AG08396 (cell line): ENCODE data around the gene DNAJC13.

ENCODE experiments used
- DNase-seq: peaks from one replicate; pipeline ENCODE4 v3.0.0; 2012; ENCODE audit warnings: low spot score, mixed read lengths

DNAJC13 gene

DNA sequence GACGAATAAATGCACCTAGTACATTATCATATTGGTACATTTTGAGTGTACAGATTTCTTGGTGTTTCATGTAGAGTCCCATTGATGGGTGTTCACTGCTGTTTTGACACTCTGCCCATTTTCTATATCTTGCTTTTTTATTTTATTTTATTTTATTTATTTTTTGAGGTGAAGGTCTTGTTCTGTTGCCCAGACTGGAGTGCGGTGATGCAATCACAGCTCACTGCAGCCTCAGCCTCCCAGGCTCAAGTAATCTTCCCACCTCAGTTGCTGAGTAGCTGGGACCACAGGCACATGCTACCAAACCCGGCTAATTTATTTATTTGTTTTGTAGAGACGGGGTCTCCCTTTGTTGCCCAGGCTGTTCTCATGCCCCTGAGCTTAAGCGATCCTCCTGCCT, 44.2 kb downstream of the DNAJC13 start:
- no peak for DNase-seq

- peak; percentile 39 for DNase-seq
Observed at GRCh38 chr3:132464066-132464465, 46.8 kb downstream of the DNAJC13 start.

DNA sequence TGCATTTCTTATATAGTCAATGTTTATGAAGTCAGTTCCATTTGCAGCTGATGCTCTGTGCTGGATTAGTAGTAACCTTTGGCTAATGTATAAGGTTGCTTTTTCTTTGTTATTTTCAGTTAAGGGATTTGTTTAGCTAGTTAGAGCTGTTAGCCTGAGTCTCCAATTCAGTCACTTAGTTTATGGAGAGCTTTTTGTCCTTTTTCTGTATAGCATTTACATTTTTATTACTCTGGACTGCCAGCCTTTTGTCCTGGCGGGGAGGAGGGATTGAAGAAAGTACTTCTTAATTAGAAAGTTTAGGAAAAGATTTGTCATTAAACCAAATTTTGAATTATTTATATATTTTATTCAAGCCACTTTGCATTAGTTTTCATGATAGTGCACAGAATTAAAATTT, 52.0 kb downstream of the DNAJC13 start:
- DNase-seq: no peak

- DNase-seq: no peak
Observed at GRCh38 chr3:132486099-132486498, 68.8 kb downstream of the DNAJC13 start.

DNA sequence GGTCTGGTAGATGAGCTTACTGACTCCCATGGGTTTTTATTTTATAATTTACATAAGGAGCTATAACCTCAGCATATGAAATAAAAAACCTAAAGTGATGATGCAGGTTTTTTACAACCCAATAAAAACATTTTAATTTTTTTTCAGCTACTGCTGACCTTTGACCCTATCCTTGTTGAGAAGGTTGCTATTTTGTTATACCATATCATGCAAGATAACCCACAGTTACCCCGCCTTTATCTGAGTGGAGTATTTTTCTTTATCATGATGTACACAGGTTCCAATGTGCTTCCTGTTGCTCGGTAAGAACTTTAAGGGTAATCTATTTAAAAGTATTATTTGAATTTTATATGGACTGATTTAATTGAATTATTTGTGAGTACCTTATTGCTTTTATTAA, 70.8 kb downstream of the DNAJC13 start:
- no peak for DNase-seq

- no peak for DNase-seq
Observed at GRCh38 chr3:132499071-132499470, 81.8 kb downstream of the DNAJC13 start.

DNA sequence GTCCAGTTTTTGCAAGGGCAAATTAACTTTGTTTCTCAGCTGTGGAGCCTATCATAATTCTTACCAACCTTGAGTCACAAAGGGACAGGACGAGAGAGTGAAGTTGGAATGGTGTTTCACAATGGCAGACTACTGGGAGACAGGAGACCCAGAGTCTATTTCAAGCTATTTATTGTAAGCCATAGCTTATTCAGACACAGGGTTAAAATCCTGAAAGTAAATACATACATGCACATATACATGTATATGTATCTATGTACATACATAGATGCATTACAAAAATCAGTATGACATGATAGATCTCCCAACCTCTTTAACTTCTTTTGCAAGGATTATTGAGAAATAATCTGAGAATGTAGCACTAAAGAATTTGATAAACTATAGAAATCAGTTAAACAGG, 86.3 kb downstream of the DNAJC13 start:
- DNase-seq: no peak

DNA sequence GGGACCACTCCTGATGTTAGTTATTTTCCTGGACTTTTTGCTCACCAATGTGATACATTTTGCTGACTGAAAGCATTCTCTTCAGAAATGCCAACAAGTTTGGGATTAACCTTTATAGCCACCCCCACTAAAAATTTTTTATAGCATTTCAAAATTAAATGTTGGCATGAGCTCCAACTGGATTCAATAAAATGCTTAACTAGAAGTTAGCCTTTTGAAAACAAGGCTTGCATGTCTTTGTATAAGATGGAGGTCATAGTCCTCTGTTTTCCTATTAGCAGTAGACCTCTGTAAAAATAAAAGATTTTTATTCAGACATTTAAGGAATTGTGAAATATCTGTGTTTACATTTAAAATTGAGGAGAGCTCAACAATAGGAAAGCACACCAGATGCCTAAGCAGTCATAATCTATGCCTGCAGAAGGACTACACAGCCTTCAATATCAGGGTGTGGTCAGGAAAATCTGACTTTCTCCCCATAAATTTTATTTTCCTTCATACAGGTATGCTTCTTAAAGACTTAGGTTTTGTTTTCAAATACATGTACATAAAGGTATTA, 87.2 kb downstream of the DNAJC13 start:
- DNase-seq: no peak

DNA sequence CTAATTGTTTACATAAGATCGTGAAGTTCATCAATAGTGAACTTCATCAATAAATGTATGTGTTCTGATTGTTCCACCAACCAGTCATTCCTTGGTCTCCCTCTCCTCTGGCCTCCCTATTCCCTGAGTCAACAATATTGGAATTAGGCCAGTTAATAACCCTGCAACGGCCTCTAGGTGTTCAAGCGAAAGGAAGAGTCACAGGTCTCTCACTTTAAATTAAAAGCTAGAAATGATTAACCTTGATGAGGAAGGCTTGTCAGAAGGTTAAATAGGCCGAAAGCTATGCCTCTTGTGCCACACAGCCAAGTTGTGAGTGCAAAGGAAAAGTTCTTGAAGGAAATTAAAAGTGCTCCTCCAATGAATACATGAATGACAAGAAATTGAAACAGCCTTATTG, 90.4 kb downstream of the DNAJC13 start:
- no peak for DNase-seq

GRCh38 chr3:132509096-132509495, 91.8 kb downstream of the DNAJC13 start:
- no peak for DNase-seq

DNA sequence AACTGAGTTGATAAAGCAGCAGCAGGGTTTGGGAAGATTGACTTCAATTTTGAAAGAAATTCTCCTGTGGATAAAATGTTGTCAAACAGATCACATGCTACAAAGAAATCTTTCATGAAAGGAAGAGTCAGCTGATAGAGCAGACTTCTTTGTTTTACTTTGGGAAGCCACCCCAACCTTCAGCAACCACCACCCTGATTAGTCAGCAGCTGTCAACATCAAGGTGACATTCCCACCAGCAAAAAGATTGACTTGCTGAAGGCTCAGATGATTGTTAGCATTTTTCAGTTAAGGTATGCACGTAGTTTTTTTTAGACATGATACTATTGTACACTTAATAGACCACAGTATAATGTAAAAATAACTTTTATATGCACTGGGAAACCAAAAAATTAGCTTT, 92.2 kb downstream of the DNAJC13 start:
- DNase-seq: no peak

DNA sequence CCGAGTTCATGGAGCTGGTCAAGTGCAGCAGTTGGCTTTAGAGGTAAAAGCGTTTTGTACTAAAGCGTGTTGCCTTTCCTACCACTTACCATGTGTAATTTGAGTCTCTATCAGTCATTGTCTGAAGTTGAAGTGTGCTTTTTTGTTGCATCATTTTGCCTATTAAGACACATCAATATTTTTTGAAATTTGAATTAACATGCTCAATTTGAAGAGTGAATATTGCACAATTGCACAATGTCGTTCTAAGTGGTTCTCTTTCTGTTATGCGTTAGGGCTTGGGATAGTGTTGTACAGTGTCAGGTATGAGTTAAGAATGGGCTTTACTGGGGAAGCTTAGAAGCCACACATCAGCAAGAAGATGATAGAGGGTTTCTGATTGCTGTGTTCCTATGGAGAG, 95.8 kb downstream of the DNAJC13 start:
- no peak for DNase-seq

DNA sequence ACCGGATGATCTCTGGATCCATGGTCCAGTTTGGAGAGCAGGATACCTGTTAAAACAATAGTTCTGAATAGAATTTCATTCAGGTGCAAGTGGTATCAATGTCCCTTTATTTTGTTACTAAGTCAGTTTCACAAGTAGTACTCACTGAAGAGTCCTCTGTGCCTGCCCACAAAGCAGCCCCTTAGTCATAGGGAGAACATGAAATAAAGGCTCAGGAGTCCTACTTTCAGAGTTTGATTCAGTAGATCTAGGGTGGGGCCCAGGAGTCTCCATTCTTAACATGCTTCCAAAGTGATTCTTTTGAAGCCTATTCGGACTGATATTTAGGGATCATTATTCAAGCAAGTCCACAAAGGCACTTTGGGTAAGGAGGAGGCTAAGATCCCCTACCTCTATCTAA, 100.0 kb downstream of the DNAJC13 start:
- no peak for DNase-seq

- no peak for DNase-seq
Observed at GRCh38 chr3:132519914-132520313, 102.6 kb downstream of the DNAJC13 start.

GRCh38 chr3:132521901-132522300, 104.6 kb downstream of the DNAJC13 start:
- DNase-seq: no peak

- DNase-seq: no peak
Observed at GRCh38 chr3:132522353-132522752, 105.1 kb downstream of the DNAJC13 start.

DNA sequence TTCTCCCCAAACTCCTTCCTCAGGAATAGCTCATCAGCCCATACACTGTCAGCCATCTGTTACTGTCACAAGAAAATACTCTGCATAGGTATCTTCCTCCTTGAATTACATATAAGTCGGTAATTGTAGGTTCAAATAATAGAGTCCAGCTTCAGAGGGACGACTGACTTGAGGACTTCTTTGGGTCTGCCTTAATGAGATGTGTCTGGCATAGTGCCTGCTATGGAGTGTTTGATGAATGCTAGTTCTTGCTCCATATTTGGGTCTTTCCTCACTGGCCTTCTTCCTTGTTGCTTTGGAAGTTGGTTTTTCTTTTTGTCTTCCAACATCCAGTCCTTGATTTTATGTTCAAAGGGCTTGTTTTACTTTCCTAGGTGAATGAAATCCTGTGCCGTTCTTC, 113.3 kb downstream of the DNAJC13 start:
- DNase-seq: no peak

GRCh38 chr3:132535575-132536441, 118.5 kb downstream of the DNAJC13 start:
- peak; percentile 57 for DNase-seq

DNA sequence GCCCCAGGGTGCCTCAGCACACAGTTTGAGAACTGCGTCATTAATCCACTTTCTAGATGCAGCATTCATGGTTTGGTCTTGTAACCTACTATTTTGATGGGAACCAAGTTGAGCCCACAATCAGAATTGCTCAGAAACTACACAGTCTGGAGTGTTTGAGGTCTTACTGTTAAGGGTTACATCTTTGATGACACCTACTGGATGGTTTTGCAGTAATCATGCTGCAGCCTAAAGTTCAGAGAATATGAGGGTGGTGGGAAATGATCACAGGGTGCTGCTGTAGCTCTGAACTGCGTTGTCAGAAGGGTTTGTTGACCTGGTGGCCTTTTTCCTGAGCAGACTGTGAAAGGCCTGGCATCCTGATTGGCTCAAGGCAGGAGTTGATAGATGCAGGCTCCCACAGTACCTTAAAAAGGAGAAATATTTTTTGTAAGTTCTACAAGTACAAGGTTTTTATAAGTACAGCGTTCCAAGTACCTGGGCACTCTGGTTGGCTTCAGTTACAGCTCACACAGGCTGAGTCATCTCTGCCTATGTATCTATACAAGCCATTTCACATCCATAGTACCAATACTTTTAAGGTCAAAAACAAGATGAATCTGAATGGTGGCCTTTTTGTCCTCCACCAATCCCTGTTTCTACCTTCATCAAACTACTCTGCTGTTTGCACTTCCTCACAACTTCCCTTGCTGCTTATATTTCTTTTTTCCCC, 119.3 kb downstream of the DNAJC13 start:
- no peak for DNase-seq

DNA sequence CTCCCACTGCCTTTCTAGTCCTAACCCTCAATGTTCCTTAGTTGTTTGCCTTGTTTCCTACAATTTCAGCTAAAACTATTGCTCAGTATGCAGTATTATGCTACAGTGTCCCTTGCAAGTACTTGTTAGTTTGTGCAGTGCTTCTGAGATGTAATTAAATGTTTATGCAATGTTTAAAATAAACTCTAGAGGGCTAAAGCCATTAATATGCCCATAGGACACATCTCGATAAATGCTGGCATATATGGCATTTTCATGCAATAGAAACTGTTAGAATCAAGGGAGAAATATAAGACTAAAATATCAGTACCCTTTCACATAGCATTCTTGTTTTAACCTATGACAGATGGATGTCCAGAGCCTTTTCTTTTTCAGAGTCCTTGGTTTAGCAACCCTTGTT, 120.0 kb downstream of the DNAJC13 start:
- DNase-seq: no peak

DNA sequence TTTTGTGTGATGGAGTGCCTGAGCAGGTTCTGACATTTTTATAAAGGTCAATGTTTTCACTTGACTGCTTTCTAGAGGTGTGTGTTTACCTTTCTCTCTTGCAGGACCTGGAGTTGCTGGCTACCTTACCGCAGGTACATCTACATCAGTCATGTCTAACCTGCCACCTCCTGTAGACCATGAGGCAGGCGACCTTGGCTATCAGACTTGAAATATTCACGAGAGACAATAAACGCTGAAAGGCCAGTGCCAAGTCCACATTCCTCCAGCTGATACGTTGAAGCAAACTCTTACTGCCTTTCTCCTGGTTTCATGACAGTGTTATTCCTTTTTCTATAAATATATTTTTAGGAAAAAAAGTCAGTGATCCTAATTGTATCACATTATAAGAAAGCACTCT, 120.8 kb downstream of the DNAJC13 start:
- DNase-seq: no peak

GRCh38 chr3:132539681-132540080, 122.4 kb downstream of the DNAJC13 start:
- DNase-seq: no peak

- DNase-seq: no peak
Observed at GRCh38 chr3:132542577-132542976, 125.3 kb downstream of the DNAJC13 start.
